Thymus (tissue), 11 donors: ENCODE results near the gene ZBTB16. TPM values are rescaled to one million over a fixed set of nuclear protein-coding genes. Genes with fewer than 3 reads are reported as not detected.

Experiments used
- DNase-seq, 9 donors: peaks; one replicate each; pipeline ENCODE4 v3.0.0-alpha.2; 2013; ENCODE audit warnings: low spot score in 9 of 9, low read depth in 6 of 9, missing footprints in 1 of 9
- H3K27ac ChIP-seq, 2 donors: one replicate each; pipeline ENCODE4 v1.5.1; 2013; ENCODE audit warnings: control low read depth in 1 of 2, low read depth in 1 of 2, low read length in 1 of 2, mild to moderate bottlenecking in 1 of 2, moderate library complexity in 1 of 2
- H3K27me3 ChIP-seq, 2 donors: one replicate each; pipeline ENCODE4 v1.5.1; 2013; ENCODE audit warnings: low read length in 1 of 2; ENCODE audit not compliant: control insufficient read depth in 2 of 2, insufficient read depth in 1 of 2
- H3K36me3 ChIP-seq, 2 donors: one replicate each; pipeline ENCODE4 v1.5.1; 2013; ENCODE audit warnings: low read length in 1 of 2, mild to moderate bottlenecking in 1 of 2, moderate library complexity in 1 of 2; ENCODE audit not compliant: control insufficient read depth in 2 of 2, insufficient read depth in 2 of 2
- H3K4me1 ChIP-seq, 2 donors: one replicate each; pipeline ENCODE4 v1.5.1; 2013; ENCODE audit warnings: low read length in 2 of 2; ENCODE audit not compliant: control insufficient read depth in 2 of 2, insufficient read depth in 2 of 2
- H3K4me3 ChIP-seq, 2 donors: one replicate each; pipeline ENCODE4 v1.5.1; 2013; ENCODE audit warnings: low read length in 2 of 2, control low read depth in 1 of 2, mild to moderate bottlenecking in 1 of 2
- H3K9me3 ChIP-seq, 2 donors: one replicate each; pipeline ENCODE4 v1.5.1; 2013; ENCODE audit warnings: low read length in 1 of 2, mild to moderate bottlenecking in 1 of 2; ENCODE audit not compliant: control insufficient read depth in 2 of 2, insufficient read depth in 1 of 2
- WGBS: extraction: QIAGEN DNeasy Blood & Tissue Kit; methylation state at CpG from one replicate; pipeline ENCODE4 v1.1.7; 2013; 5-methylcytosine and 5-hydroxymethylcytosine counted together
- polyA plus RNA-seq: library from polyadenylated mRNA; stranded (reverse); fragments of 200-250 nt; gene quantifications from one replicate; pipeline ENCODE4 v1.2.3, GENCODE V29; 2013
- total RNA-seq: library from RNA; stranded (reverse); fragments of 120-200 nt; gene quantifications from one replicate; pipeline ENCODE4 v1.2.4, GENCODE V29; 2013
- donor health status: healthy.

Gene ZBTB16
- total and polyA plus RNA-seq, 2 donors = 5.7 to 21.5 TPM

GRCh38 chr11:114228435-114229411 lies 169.2 kb downstream of the ZBTB16 start:
- Histone ChIP-seq H3K4me3 (no peak overlapping the region), H3K9me3 (no peaks in the 10 kb centered on the region), H3K27ac (no peak overlapping the region), H3K4me1 (peaks cover 0 to 4% of the 10 kb centered on the region in 2 donors), H3K27me3 (no peaks in the 10 kb centered on the region), H3K36me3 (no peaks in the 10 kb centered on the region)
- 93% methylated on average over 24 of the region's 24 CpGs for WGBS
- no peak for DNase-seq

- H3K27me3 ChIP-seq = no peaks in the 10 kb centered on the region
- no peak overlapping the region for H3K4me3 ChIP-seq
- H3K9me3 ChIP-seq = no peaks in the 10 kb centered on the region
- H3K27ac ChIP-seq = no peak overlapping the region
- H3K4me1 ChIP-seq = peaks cover 0 to 4% of the 10 kb centered on the region in 2 donors
- no peak for DNase-seq
- WGBS = 96% methylated on average over 15 of the region's 15 CpGs
- no peaks in the 10 kb centered on the region for H3K36me3 ChIP-seq
Observed at GRCh38 chr11:114230031-114230704, 170.7 kb downstream of the ZBTB16 start.

GRCh38 chr11:114232400-114233059 lies 173.0 kb downstream of the ZBTB16 start:
- Histone ChIP-seq H3K36me3 (no peaks in the 10 kb centered on the region), H3K27ac (no peak overlapping the region), H3K27me3 (no peaks in the 10 kb centered on the region), H3K9me3 (no peaks in the 10 kb centered on the region), H3K4me3 (no peak overlapping the region), H3K4me1 (no peaks in the 10 kb centered on the region)
- no peak for DNase-seq
- WGBS = 88% methylated on average over 18 of the region's 18 CpGs

- DNase-seq = no peak
- WGBS = 93% methylated on average over 6 of the region's 6 CpGs
- no peaks in the 10 kb centered on the region for H3K9me3 ChIP-seq
- no peak overlapping the region for H3K4me3 ChIP-seq
- H3K36me3 ChIP-seq = no peaks in the 10 kb centered on the region
- no peaks in the 10 kb centered on the region for H3K4me1 ChIP-seq
- H3K27ac ChIP-seq = no peak overlapping the region
- H3K27me3 ChIP-seq = no peaks in the 10 kb centered on the region
Observed at GRCh38 chr11:114233755-114234154, 174.2 kb downstream of the ZBTB16 start.

GRCh38 chr11:114236829-114237228 lies 177.3 kb downstream of the ZBTB16 start:
- Histone ChIP-seq H3K36me3 (no peaks in the 10 kb centered on the region), H3K4me3 (no peak overlapping the region)
- 96% methylated on average over 3 of the region's 3 CpGs for WGBS

GRCh38 chr11:114237321-114238280 lies 178.1 kb downstream of the ZBTB16 start:
- 95% methylated on average over 16 of the region's 16 CpGs for WGBS
- H3K27me3 ChIP-seq = no peaks in the 10 kb centered on the region
- no peaks in the 10 kb centered on the region for H3K4me1 ChIP-seq
- H3K4me3 ChIP-seq = no peak overlapping the region
- DNase-seq = no peak
- H3K27ac ChIP-seq = no peak overlapping the region
- no peaks in the 10 kb centered on the region for H3K9me3 ChIP-seq
- no peaks in the 10 kb centered on the region for H3K36me3 ChIP-seq

More at GRCh38 chr11:114236829-114237228, 177.3 kb downstream of the ZBTB16 start:
- no peaks in the 10 kb centered on the region for H3K4me1 ChIP-seq
- H3K27me3 ChIP-seq = no peaks in the 10 kb centered on the region
- DNase-seq = no peak
- no peak overlapping the region for H3K27ac ChIP-seq
- H3K9me3 ChIP-seq = no peaks in the 10 kb centered on the region

GRCh38 chr11:114239753-114240161 lies 180.2 kb downstream of the ZBTB16 start:
- Histone ChIP-seq H3K9me3 (no peaks in the 10 kb centered on the region), H3K4me1 (no peaks in the 10 kb centered on the region), H3K27ac (no peak overlapping the region), H3K4me3 (no peak overlapping the region), H3K36me3 (peaks cover 0 to under 1% of the 10 kb centered on the region in 2 donors), H3K27me3 (no peaks in the 10 kb centered on the region)
- DNase-seq = no peak
- 93% methylated on average over 6 of the region's 6 CpGs for WGBS

GRCh38 chr11:114242032-114242431 lies 182.5 kb downstream of the ZBTB16 start:
- WGBS = 98% methylated on average over 15 of the region's 15 CpGs
- Histone ChIP-seq H3K9me3 (no peaks in the 10 kb centered on the region), H3K27me3 (no peaks in the 10 kb centered on the region), H3K4me3 (no peak overlapping the region), H3K27ac (no peak overlapping the region), H3K36me3 (peaks cover 0 to 2% of the 10 kb centered on the region in 2 donors), H3K4me1 (no peaks in the 10 kb centered on the region)
- DNase-seq = no peak
